K562 (cell line): ENCODE results near the gene ACTRT1. TPM values are rescaled to one million over a fixed set of nuclear protein-coding genes. Genes with fewer than 3 reads are reported as not detected.

Experiments used
- ATAC-seq: fragments of 200-7000 bp; cut with Tn5 transposase; 3 replicates; pipeline ENCODE4 v1.9.1; 2020; ENCODE audit warnings: moderate library complexity
- Bru-seq: library from RNA; stranded (reverse); fragments of 400-500 nt; gene quantifications from one replicate; lab custom pipeline; 2021; lab: Mats Ljungman, UMichigan
- BruChase-seq, 2 experiments: library from RNA; stranded (reverse); fragments of 400-500 nt; gene quantifications; one replicate each; lab custom pipeline; 2021; lab: Mats Ljungman, UMichigan
- BruUV-seq: library from RNA; stranded (reverse); fragments of 400-500 nt; replicated peaks from 2 replicates; lab custom pipeline; 2021; lab: Mats Ljungman, UMichigan
- CTCF ChIA-PET: fragments of 300-600 bp; formaldehyde crosslinking; extraction: SDS; loops from one replicate; lab custom pipeline; 2021; ENCODE audit warnings: low intra/inter-chr PET ratio; lab: Yijun Ruan, JAX
- POLR2A ChIA-PET: fragments of 300-600, 350-650 bp; sonication (Branson Sonifier 250); formaldehyde crosslinking; extraction: SDS; loops from one replicate; lab custom pipeline; 2021; ENCODE audit warnings: antibody characterized with exemption, inconsistent platforms; lab: Yijun Ruan, JAX
- DNase-seq, 4 experiments: peaks; one replicate each; pipeline versions ENCODE4 v3.0.0 to v3.0.0-alpha.2; 2011 to 2018; ENCODE audit warnings: low spot score in 3 of 4, mixed read lengths in 3 of 4; ENCODE audit errors: extremely low read depth in 1 of 4
- FAIRE-seq: peaks from 2 replicates; lab custom pipeline; 2011; peaks lifted over from hg19 to GRCh38; lab: Jason Lieb, UNC
- H2AFZ ChIP-seq: 2 replicates; pipeline ENCODE4 v1.6.0; 2011; ENCODE audit warnings: low read depth, low read length, control low read depth, inconsistent platforms
- H3K27ac ChIP-seq: fragments of 200-600 bp; 3 replicates; pipeline ENCODE4 v1.8.0; 2011; ENCODE audit warnings: low read depth, mild to moderate bottlenecking, control low read depth, inconsistent platforms, low read length, moderate library complexity, mixed read lengths; ENCODE audit errors: extremely low read depth
- H3K27me3 ChIP-seq, 2 experiments: fragments of 300-600 bp in 1 of 2; 2 replicates in 1 of 2; 3 replicates in 1 of 2; pipeline versions ENCODE4 v1.6.0 to v1.8.0; 2011; ENCODE audit warnings: inconsistent platforms in 2 of 2, low read length in 2 of 2, mild to moderate bottlenecking in 1 of 2, mixed read lengths in 1 of 2, moderate library complexity in 1 of 2; ENCODE audit not compliant: control insufficient read depth in 2 of 2, insufficient read depth in 2 of 2
- H3K36me3 ChIP-seq: fragments of 300-600 bp; 3 replicates; pipeline ENCODE4 v1.8.0; 2011; ENCODE audit warnings: mild to moderate bottlenecking, low read length, inconsistent platforms; ENCODE audit not compliant: control insufficient read depth, insufficient read depth
- H3K4me1 ChIP-seq, 2 experiments: fragments of 200-600 bp in 1 of 2; replicated peaks in 1 of 2; 2 replicates in 1 of 2; 3 replicates in 1 of 2; pipeline versions ENCODE4 v1.5.1 to v1.8.0; 2011; ENCODE audit warnings: inconsistent platforms in 2 of 2, low read length in 2 of 2, mild to moderate bottlenecking in 1 of 2, mixed read lengths in 1 of 2, moderate library complexity in 1 of 2; ENCODE audit not compliant: control insufficient read depth in 2 of 2, insufficient read depth in 2 of 2
- H3K4me2 ChIP-seq: 2 replicates; pipeline ENCODE4 v1.6.1; 2011; ENCODE audit warnings: low read length, control low read depth, inconsistent platforms, mixed read lengths; ENCODE audit not compliant: insufficient read depth
- H3K4me3 ChIP-seq: fragments of 200-600 bp; sonication (generic), shearing (Covaris generic); 2 replicates; pipeline ENCODE4 v1.5.1; 2016; ENCODE audit warnings: control low read depth, inconsistent platforms
- H3K79me2 ChIP-seq: fragments of 200-600 bp; 3 replicates; pipeline ENCODE4 v1.8.0; 2011; ENCODE audit warnings: low read length, inconsistent platforms; ENCODE audit not compliant: control insufficient read depth, insufficient read depth
- H3K9ac ChIP-seq, 2 experiments: 2 replicates each; pipeline versions ENCODE4 v1.6.0 to v1.6.1; 2011; ENCODE audit warnings: low read depth in 2 of 2, low read length in 2 of 2, control low read depth in 1 of 2, inconsistent platforms in 1 of 2, mild to moderate bottlenecking in 1 of 2, mixed read lengths in 1 of 2; ENCODE audit not compliant: insufficient read depth in 1 of 2
- H3K9me1 ChIP-seq: one replicate; pipeline ENCODE4 v1.6.0; 2011; ENCODE audit warnings: inconsistent platforms, mild to moderate bottlenecking, low read length, moderate library complexity; ENCODE audit not compliant: control insufficient read depth, insufficient read depth
- H3K9me3 ChIP-seq: replicated peaks from 2 replicates; pipeline ENCODE4 v1.5.1; 2011; ENCODE audit warnings: low read depth, low read length, inconsistent platforms; ENCODE audit not compliant: control insufficient read depth, insufficient read depth
- H4K20me1 ChIP-seq: replicated peaks from 2 replicates; pipeline ENCODE4 v1.6.1; 2011; ENCODE audit warnings: low read length, inconsistent platforms, mixed read lengths; ENCODE audit not compliant: control insufficient read depth, insufficient read depth
- DIDO1 ChIP-seq: fragments of 450-650 bp; IDR thresholded peaks from 2 replicates; pipeline ENCODE4 v1.6.1; 2016; ENCODE audit warnings: low read depth, missing biosample characterization, missing genetic modification characterization
- ELF4 ChIP-seq: fragments of 450-650 bp; formaldehyde crosslinking; IDR thresholded peaks from 2 replicates; pipeline ENCODE4 v1.4.0; 2022; ENCODE audit warnings: missing genetic modification characterization
- FOXP4 ChIP-seq: sonication (generic); formaldehyde crosslinking; IDR thresholded peaks from 2 replicates; pipeline ENCODE4 v1.8.0; 2022; ENCODE audit warnings: mild to moderate bottlenecking, missing genetic modification reagents, borderline replicate concordance
- MEF2A ChIP-seq: IDR thresholded peaks from 2 replicates; pipeline ENCODE4 v1.6.1; 2011; ENCODE audit warnings: low read depth, mild to moderate bottlenecking, low read length, moderate library complexity; ENCODE audit not compliant: control insufficient read depth
- NBN ChIP-seq: fragments of 450-650 bp; IDR thresholded peaks from 2 replicates; pipeline ENCODE4 v1.6.1; 2016; ENCODE audit warnings: low read depth, mild to moderate bottlenecking
- PBX2 ChIP-seq, 2 experiments: IDR thresholded peaks in 1 of 2; conservative IDR thresholded peaks in 1 of 2; 2 replicates each; pipeline ENCODE4 v1.6.1; 2016; ENCODE audit warnings: low read depth in 2 of 2, mild to moderate bottlenecking in 1 of 2, missing compliant biosample characterization in 1 of 2, missing genetic modification characterization in 1 of 2, moderate library complexity in 1 of 2
- TAL1 ChIP-seq: fragments of 450-650 bp; IDR thresholded peaks from 2 replicates; pipeline ENCODE4 v1.6.1; 2016; ENCODE audit warnings: mild to moderate bottlenecking
- ZBED1 ChIP-seq: IDR thresholded peaks from 2 replicates; pipeline ENCODE4 v1.6.1; 2014
- ZZZ3 ChIP-seq: fragments of 450-650 bp; IDR thresholded peaks from 2 replicates; pipeline ENCODE4 v1.6.1; 2016; ENCODE audit warnings: antibody characterized with exemption, mild to moderate bottlenecking, moderate library complexity
- WGBS: fragments of 100-300 bp; shearing (Covaris generic); methylation state at CpG from one replicate; pipeline ENCODE4 v1.1.6; 2016; ENCODE audit warnings: low coverage, mixed read lengths; ENCODE audit not compliant: insufficient coverage; ENCODE audit errors: missing lambda C conversion rate; 5-methylcytosine and 5-hydroxymethylcytosine counted together
- in situ Hi-C: fragments of 300-500 bp; cut with MboI; formaldehyde crosslinking; loops from 4 replicates; pipeline ENCODE4 v1.15.0; 2018; ENCODE audit warnings: inconsistent platforms, mixed read lengths
- intact Hi-C: fragments of 100-400 bp; cut with micrococcal nuclease; formaldehyde crosslinking; loops from 2 replicates; pipeline ENCODE4 v1.14.2; 2022
- long read RNA-seq, 3 experiments: library from polyadenylated mRNA in 2 of 3; library from RNA in 1 of 3; unstranded in 2 of 3; stranded (forward) in 1 of 3; transcript quantifications; one replicate each; pipeline ENCODE4 v2.0.0, GENCODE V29; 2019 to 2022
- polyA minus RNA-seq, 3 experiments: library from RNA; depleted of rRNA, polyadenylated mRNA; stranded (reverse); fragments of >200 nt; gene quantifications; 2 replicates each; pipeline ENCODE4 v1.2.3, GENCODE V29; 2011
- polyA plus RNA-seq, 8 experiments: library from polyadenylated mRNA; depleted of rRNA in 4 of 8; stranded (reverse) in 5 of 8; unstranded in 3 of 8; fragments of >200 nt; fragmentation: Nextera tagmentation in 2 of 8; fragmentation: Illumina TruSeq in 1 of 8; extraction: Ambion mirVana in 2 of 8; extraction: Trizol in 1 of 8; gene quantifications; 2 replicates each; pipeline versions ENCODE4 v1.2.1 to v1.2.3, GENCODE V29; 2011 to 2014; ENCODE audit warnings: inconsistent platforms in 1 of 8, missing spikeins in 1 of 8
- total RNA-seq, 7 experiments: library from RNA; depleted of rRNA in 6 of 7; stranded (reverse); fragments of >200 nt in 6 of 7; fragmentation: Illumina TruSeq in 2 of 7; extraction: Trizol in 2 of 7; gene quantifications; 2 replicates each; pipeline versions ENCODE4 v1.2.1 to v1.2.3, GENCODE V29; 2011 to 2021; ENCODE audit warnings: low replicate concordance in 1 of 7
- TF ChIP-seq, protein P1 (sequence below): fragments of 250-450 bp; sonication (Bioruptor Pico); IDR thresholded peaks from 2 replicates; pipeline ENCODE4 v1.5.0; 2020; ENCODE audit warnings: mild to moderate bottlenecking, borderline replicate concordance

ACTRT1 gene
- total RNA-seq (2011; cell fraction: chromatin; rRNA removed; ENCODE audit: low replicate concordance), result not detected in 2 replicates
- not detected in 2 replicates for total RNA-seq (2011; cell fraction: nucleolus; rRNA removed)
- total RNA-seq (2011; cell fraction: nucleoplasm; rRNA removed), result not detected in 2 replicates
- total RNA-seq (2014; rRNA removed), result not detected in 2 replicates
- not detected in 2 replicates for total RNA-seq (2014; rRNA removed; fragmentation: Illumina TruSeq; extraction: Trizol)
- total RNA-seq (2015; rRNA removed; fragmentation: Illumina TruSeq; extraction: Trizol), result not detected in 2 replicates
- not detected in 2 replicates for total RNA-seq (2021)
- polyA plus RNA-seq (2011; rRNA removed), result not detected in 2 replicates
- polyA plus RNA-seq (2011; cell fraction: cytosol; rRNA removed), result not detected in 2 replicates
- not detected in 2 replicates for polyA plus RNA-seq (2011; cell fraction: nucleus; rRNA removed)
- not detected in 2 replicates for polyA plus RNA-seq (2012)
- polyA plus RNA-seq (2014; fragmentation: Illumina TruSeq; extraction: Trizol), result not detected in 2 replicates
- not detected for polyA plus RNA-seq (2014; fragmentation: Nextera tagmentation; extraction: Ambion mirVana)
- not detected in 2 replicates for polyA plus RNA-seq (2014; rRNA removed)
- polyA minus RNA-seq (2011; rRNA and poly(A)+ RNA removed), result not detected in 2 replicates
- not detected in 2 replicates for polyA minus RNA-seq (2011; cell fraction: cytosol; rRNA and poly(A)+ RNA removed)
- polyA minus RNA-seq (2011; cell fraction: nucleus; rRNA and poly(A)+ RNA removed), result not detected in 2 replicates
- not detected for Bru-seq, nascent RNA
- BruChase-seq, experiment 1, labeled RNA remaining after a 2-hour chase, result not detected
- BruChase-seq, experiment 2, labeled RNA remaining after a 6-hour chase, result not detected
- long read RNA-seq, experiment 1, result 0 reads
- long read RNA-seq, experiment 2, result 0 reads
- long read RNA-seq, experiment 3, result 0 reads

DNA sequence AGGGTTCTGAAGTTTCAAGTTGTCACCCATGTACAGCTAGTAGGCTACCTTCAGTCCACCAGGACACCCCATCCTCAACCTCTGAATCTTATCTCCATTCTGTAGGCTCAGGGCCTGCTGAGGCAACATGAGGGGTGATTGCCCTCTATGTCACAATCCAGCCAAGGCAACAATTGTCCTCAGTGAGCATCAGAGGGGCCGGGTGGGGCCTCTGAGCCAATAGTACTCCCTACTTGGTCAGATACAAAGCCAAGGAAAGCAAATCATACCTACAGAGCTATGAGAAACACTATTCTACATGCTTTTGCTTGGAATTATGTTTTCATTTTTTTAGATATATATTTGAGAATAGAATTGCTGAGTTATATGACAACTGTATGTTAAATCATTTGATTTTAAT is at the start of gene ACTRT1:
TSS of gene ACTRT1 (minus strand) at position 101 of the 400 bp plus-strand sequence. CDS start 197 bp downstream, outside the sequence.
- Histone ChIP-seq H2AFZ (no peak within 1 kb of the TSS), H3K36me3 (no peaks in the 10 kb centered on the region), H3K9ac (no peak within 1 kb of the TSS), H3K9me3 (no peaks in the 10 kb centered on the region), H3K4me2 (no peak within 1 kb of the TSS), H3K4me3 (no peak within 1 kb of the TSS), H3K27ac (no peak within 1 kb of the TSS), H4K20me1 (no peaks in the 10 kb centered on the region), H3K9me1 (no peaks in the 10 kb centered on the region), H3K27me3 (no peaks in the 10 kb centered on the region), H3K4me1 (no peaks in the 10 kb centered on the region), H3K79me2 (no peaks in the 10 kb centered on the region)
- intact Hi-C loops, result no loop called here
- in situ Hi-C loops, result no loop called here
- ChIA-PET CTCF (no interaction called here), POLR2A (no interaction called here)
- WGBS, result 10% methylated on average over 1 of the region's 1 CpG
- no peak for FAIRE-seq
- no TSS peak for BruUV-seq
- no peak for DNase-seq
- no peak for ATAC-seq
- TF ChIP-seq DIDO1 (tag), result no peak
- no peak for TF ChIP-seq NBN
- no peak for TF ChIP-seq PBX2 (CRISPR knock-in tag; IDR thresholded peaks at IDR 0.05; ENCODE audit: low read depth)
- no peak for TF ChIP-seq PBX2 (tag; conservative IDR thresholded peaks at IDR 0.05; ENCODE audit: low read depth)
- TF ChIP-seq FOXP4 (CRISPR knock-in tag), result no peak
- no peak for TF ChIP-seq MEF2A
- TF ChIP-seq ELF4, result no peak
- no peak for TF ChIP-seq ZZZ3
- TF ChIP-seq ZBED1, result no peak
- TF ChIP-seq, protein P1, sequence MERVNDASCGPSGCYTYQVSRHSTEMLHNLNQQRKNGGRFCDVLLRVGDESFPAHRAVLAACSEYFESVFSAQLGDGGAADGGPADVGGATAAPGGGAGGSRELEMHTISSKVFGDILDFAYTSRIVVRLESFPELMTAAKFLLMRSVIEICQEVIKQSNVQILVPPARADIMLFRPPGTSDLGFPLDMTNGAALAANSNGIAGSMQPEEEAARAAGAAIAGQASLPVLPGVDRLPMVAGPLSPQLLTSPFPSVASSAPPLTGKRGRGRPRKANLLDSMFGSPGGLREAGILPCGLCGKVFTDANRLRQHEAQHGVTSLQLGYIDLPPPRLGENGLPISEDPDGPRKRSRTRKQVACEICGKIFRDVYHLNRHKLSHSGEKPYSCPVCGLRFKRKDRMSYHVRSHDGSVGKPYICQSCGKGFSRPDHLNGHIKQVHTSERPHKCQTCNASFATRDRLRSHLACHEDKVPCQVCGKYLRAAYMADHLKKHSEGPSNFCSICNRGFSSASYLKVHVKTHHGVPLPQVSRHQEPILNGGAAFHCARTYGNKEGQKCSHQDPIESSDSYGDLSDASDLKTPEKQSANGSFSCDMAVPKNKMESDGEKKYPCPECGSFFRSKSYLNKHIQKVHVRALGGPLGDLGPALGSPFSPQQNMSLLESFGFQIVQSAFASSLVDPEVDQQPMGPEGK (CRISPR knock-in tag), result no peak
- TF ChIP-seq TAL1, result no peak
